ENCODE measurements around the gene CTNNBL1.

Gene CTNNBL1

DNA sequence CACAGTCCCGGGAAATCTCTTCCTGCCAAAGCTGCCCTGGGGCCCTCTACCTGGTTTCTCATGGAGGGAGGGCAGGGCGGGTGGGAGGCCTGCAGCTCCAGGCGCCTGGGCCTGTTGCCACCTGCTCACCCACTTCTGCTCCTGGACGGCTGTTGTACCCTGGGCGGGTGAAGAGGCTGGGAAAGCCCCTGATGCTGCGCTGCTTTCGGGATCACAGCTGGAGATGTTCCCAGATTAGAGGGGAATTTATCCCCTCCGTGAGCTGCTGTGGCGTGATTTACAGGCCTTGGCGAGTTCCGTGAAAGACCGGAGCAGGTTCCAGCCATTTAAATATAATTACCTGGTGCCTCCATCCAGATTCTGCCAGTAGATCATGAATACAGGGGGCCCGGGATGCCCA, 196.8 kb downstream of the CTNNBL1 start:
- Histone ChIP-seq H3K9ac (ENCODE audit: low read depth in 1 of 2, low read length in 2 of 2) (no peak overlapping the region), H3K27ac (ENCODE audit: low read depth, low read length) (no peak overlapping the region), H3K9me3 (ENCODE audit: control insufficient read depth in 1 of 2, low read length in 2 of 2) (no peaks in the 10 kb centered on the region), H3K36me3 (ENCODE audit: control insufficient read depth in 1 of 2, insufficient read depth in 2 of 2, low read length in 2 of 2) (no peaks in the 10 kb centered on the region), H3K27me3 (ENCODE audit: control insufficient read depth in 1 of 2, insufficient read depth in 2 of 2, low read length in 2 of 2) (no peaks in the 10 kb centered on the region), H3K4me1 (ENCODE audit: control insufficient read depth in 1 of 2, insufficient read depth in 2 of 2, low read length in 2 of 2) (no peaks in the 10 kb centered on the region), H3K4me3 (ENCODE audit: low read depth in 1 of 2, low read length in 2 of 2) (no peak overlapping the region)

- Histone ChIP-seq H3K4me1 (ENCODE audit: control insufficient read depth in 1 of 2, insufficient read depth in 2 of 2, low read length in 2 of 2) (no peaks in the 10 kb centered on the region), H3K9ac (ENCODE audit: low read depth in 1 of 2, low read length in 2 of 2) (no peak overlapping the region), H3K4me3 (ENCODE audit: low read depth in 1 of 2, low read length in 2 of 2) (no peak overlapping the region), H3K9me3 (ENCODE audit: control insufficient read depth in 1 of 2, low read length in 2 of 2) (no peaks in the 10 kb centered on the region), H3K36me3 (ENCODE audit: control insufficient read depth in 1 of 2, insufficient read depth in 2 of 2, low read length in 2 of 2) (no peaks in the 10 kb centered on the region), H3K27me3 (ENCODE audit: control insufficient read depth in 1 of 2, insufficient read depth in 2 of 2, low read length in 2 of 2) (no peaks in the 10 kb centered on the region), H3K27ac (ENCODE audit: low read depth, low read length) (no peak overlapping the region)
Measured at GRCh38 chr20:37892001-37892400, 198.2 kb downstream of the CTNNBL1 start.

GRCh38 chr20:37893566-37894241, 199.9 kb downstream of the CTNNBL1 start:
- Histone ChIP-seq H3K27ac (ENCODE audit: low read depth, low read length) (no peak overlapping the region), H3K4me1 (ENCODE audit: control insufficient read depth in 1 of 2, insufficient read depth in 2 of 2, low read length in 2 of 2) (no peaks in the 10 kb centered on the region), H3K4me3 (ENCODE audit: low read depth in 1 of 2, low read length in 2 of 2) (no peak overlapping the region), H3K27me3 (ENCODE audit: control insufficient read depth in 1 of 2, insufficient read depth in 2 of 2, low read length in 2 of 2) (no peaks in the 10 kb centered on the region), H3K36me3 (ENCODE audit: control insufficient read depth in 1 of 2, insufficient read depth in 2 of 2, low read length in 2 of 2) (no peaks in the 10 kb centered on the region), H3K9ac (ENCODE audit: low read depth in 1 of 2, low read length in 2 of 2) (no peak overlapping the region), H3K9me3 (ENCODE audit: control insufficient read depth in 1 of 2, low read length in 2 of 2) (no peaks in the 10 kb centered on the region)

GRCh38 chr20:37894454-37894853, 200.6 kb downstream of the CTNNBL1 start:
- no peaks in the 10 kb centered on the region for H3K36me3 ChIP-seq (ENCODE audit: control insufficient read depth in 1 of 2, insufficient read depth in 2 of 2, low read length in 2 of 2)
- H3K9me3 ChIP-seq (ENCODE audit: control insufficient read depth in 1 of 2, low read length in 2 of 2), result no peaks in the 10 kb centered on the region
- no peak overlapping the region for H3K4me3 ChIP-seq (ENCODE audit: low read depth in 1 of 2, low read length in 2 of 2)
- no peak overlapping the region for H3K27ac ChIP-seq (ENCODE audit: low read depth, low read length)
- no peak overlapping the region for H3K9ac ChIP-seq (ENCODE audit: low read depth in 1 of 2, low read length in 2 of 2)
- peaks cover 0 to 5% of the 10 kb centered on the region in 2 donors for H3K27me3 ChIP-seq (ENCODE audit: control insufficient read depth in 1 of 2, insufficient read depth in 2 of 2, low read length in 2 of 2)
- H3K4me1 ChIP-seq (ENCODE audit: control insufficient read depth in 1 of 2, insufficient read depth in 2 of 2, low read length in 2 of 2), result no peaks in the 10 kb centered on the region

- H3K27ac ChIP-seq (ENCODE audit: low read depth, low read length), result no peak overlapping the region
- peaks cover 0 to 7% of the 10 kb centered on the region in 2 donors for H3K27me3 ChIP-seq (ENCODE audit: control insufficient read depth in 1 of 2, insufficient read depth in 2 of 2, low read length in 2 of 2)
- H3K36me3 ChIP-seq (ENCODE audit: control insufficient read depth in 1 of 2, insufficient read depth in 2 of 2, low read length in 2 of 2), result no peaks in the 10 kb centered on the region
- H3K9ac ChIP-seq (ENCODE audit: low read depth in 1 of 2, low read length in 2 of 2), result no peak overlapping the region
- H3K9me3 ChIP-seq (ENCODE audit: control insufficient read depth in 1 of 2, low read length in 2 of 2), result no peaks in the 10 kb centered on the region
- no peak overlapping the region for H3K4me3 ChIP-seq (ENCODE audit: low read depth in 1 of 2, low read length in 2 of 2)
- no peaks in the 10 kb centered on the region for H3K4me1 ChIP-seq (ENCODE audit: control insufficient read depth in 1 of 2, insufficient read depth in 2 of 2, low read length in 2 of 2)
Measured at GRCh38 chr20:37895166-37895565, 201.3 kb downstream of the CTNNBL1 start.

GRCh38 chr20:37896932-37897548, 203.2 kb downstream of the CTNNBL1 start:
- Histone ChIP-seq H3K4me3 (ENCODE audit: low read depth in 1 of 2, low read length in 2 of 2) (no peak overlapping the region), H3K36me3 (ENCODE audit: control insufficient read depth in 1 of 2, insufficient read depth in 2 of 2, low read length in 2 of 2) (no peaks in the 10 kb centered on the region), H3K27me3 (ENCODE audit: control insufficient read depth in 1 of 2, insufficient read depth in 2 of 2, low read length in 2 of 2) (peaks cover 11% of the 10 kb centered on the region in 2 donors), H3K9ac (ENCODE audit: low read depth in 1 of 2, low read length in 2 of 2) (no peak overlapping the region), H3K9me3 (ENCODE audit: control insufficient read depth in 1 of 2, low read length in 2 of 2) (no peaks in the 10 kb centered on the region), H3K4me1 (ENCODE audit: control insufficient read depth in 1 of 2, insufficient read depth in 2 of 2, low read length in 2 of 2) (peaks cover 0 to 2% of the 10 kb centered on the region in 2 donors), H3K27ac (ENCODE audit: low read depth, low read length) (no peak overlapping the region)

- Histone ChIP-seq H3K4me3 (ENCODE audit: low read depth in 1 of 2, low read length in 2 of 2) (no peak overlapping the region), H3K36me3 (ENCODE audit: control insufficient read depth in 1 of 2, insufficient read depth in 2 of 2, low read length in 2 of 2) (no peaks in the 10 kb centered on the region), H3K9me3 (ENCODE audit: control insufficient read depth in 1 of 2, low read length in 2 of 2) (no peaks in the 10 kb centered on the region), H3K27me3 (ENCODE audit: control insufficient read depth in 1 of 2, insufficient read depth in 2 of 2, low read length in 2 of 2) (peaks cover 15 to 16% of the 10 kb centered on the region in 2 donors), H3K27ac (ENCODE audit: low read depth, low read length) (no peak overlapping the region), H3K4me1 (ENCODE audit: control insufficient read depth in 1 of 2, insufficient read depth in 2 of 2, low read length in 2 of 2) (peaks cover 0 to 6% of the 10 kb centered on the region in 2 donors), H3K9ac (ENCODE audit: low read depth in 1 of 2, low read length in 2 of 2) (no peak overlapping the region)
Measured at GRCh38 chr20:37898233-37899104, 204.6 kb downstream of the CTNNBL1 start.

DNA sequence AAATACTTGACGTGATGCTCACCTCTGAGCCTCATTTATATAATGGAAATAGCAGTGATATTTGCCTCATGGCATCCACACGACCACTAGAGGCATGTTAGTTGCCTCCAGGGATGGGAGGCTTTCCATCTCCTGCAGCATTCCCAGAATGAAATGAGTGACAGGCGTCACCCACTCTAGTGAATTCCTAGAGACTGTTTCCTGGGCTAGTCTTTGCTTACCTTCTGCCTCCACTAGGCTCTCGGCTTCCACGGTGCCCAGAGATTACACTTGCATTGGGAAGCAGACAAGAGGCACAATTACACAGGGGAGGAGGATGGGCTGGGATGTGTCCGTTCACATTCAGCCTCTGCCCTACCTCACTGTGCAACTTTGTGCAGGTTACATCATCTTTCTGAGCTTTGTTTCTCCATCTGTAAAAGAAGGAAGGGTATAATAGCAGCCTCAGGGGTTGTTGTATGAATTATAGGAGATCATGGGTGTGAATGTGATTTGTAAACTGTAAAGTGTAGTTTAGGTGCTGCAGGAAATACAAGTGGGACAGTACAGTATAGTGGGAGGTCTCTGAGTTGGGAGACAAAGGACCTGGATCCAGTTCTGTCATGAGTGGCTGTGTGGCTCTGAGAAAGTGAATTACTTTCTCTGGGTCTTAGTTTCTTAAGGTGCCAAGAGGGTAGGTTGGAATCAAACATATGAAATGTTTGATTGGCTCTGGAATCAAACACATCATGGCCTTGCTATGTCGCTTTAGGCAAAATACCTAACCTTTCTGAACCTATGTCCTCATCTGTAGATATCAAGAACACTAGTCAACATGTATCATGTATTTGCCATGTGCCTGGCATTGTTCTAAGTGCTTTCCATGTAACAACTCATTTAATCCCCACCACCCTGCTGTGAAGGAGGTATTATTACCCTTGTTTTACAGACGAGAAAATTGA, 205.5 kb downstream of the CTNNBL1 start:
- Histone ChIP-seq H3K27ac (ENCODE audit: low read depth, low read length) (no peak overlapping the region), H3K36me3 (ENCODE audit: control insufficient read depth in 1 of 2, insufficient read depth in 2 of 2, low read length in 2 of 2) (no peaks in the 10 kb centered on the region), H3K9ac (ENCODE audit: low read depth in 1 of 2, low read length in 2 of 2) (no peak overlapping the region), H3K4me3 (ENCODE audit: low read depth in 1 of 2, low read length in 2 of 2) (no peak overlapping the region), H3K9me3 (ENCODE audit: control insufficient read depth in 1 of 2, low read length in 2 of 2) (no peaks in the 10 kb centered on the region), H3K27me3 (ENCODE audit: control insufficient read depth in 1 of 2, insufficient read depth in 2 of 2, low read length in 2 of 2) (peaks cover 21 to 25% of the 10 kb centered on the region in 2 donors), H3K4me1 (ENCODE audit: control insufficient read depth in 1 of 2, insufficient read depth in 2 of 2, low read length in 2 of 2) (peaks cover 0 to 6% of the 10 kb centered on the region in 2 donors)

DNA sequence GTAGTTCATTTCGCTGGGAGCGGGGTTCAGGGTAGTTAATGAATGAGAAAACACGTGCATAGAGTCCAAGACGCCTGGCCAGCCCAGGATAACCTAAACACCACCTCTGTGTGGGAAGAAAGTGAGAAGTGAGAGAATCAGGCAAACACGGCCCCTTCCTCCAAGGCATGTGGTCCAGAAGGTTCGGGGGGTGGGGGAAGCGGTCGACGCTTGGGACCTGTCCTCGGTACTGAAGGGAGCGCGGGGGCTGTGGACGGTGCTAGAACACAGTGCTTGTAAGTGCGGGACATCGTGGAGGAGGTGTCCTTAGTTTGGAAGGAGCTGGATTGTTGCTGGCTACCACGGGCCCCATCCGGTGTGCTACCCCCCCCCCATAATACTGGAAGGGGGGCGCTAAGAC, 207.4 kb downstream of the CTNNBL1 start:
- H3K4me3 ChIP-seq (ENCODE audit: low read depth in 1 of 2, low read length in 2 of 2), result no peak overlapping the region
- peaks cover 0 to 6% of the 10 kb centered on the region in 2 donors for H3K4me1 ChIP-seq (ENCODE audit: control insufficient read depth in 1 of 2, insufficient read depth in 2 of 2, low read length in 2 of 2)
- H3K36me3 ChIP-seq (ENCODE audit: control insufficient read depth in 1 of 2, insufficient read depth in 2 of 2, low read length in 2 of 2), result no peaks in the 10 kb centered on the region
- H3K9ac ChIP-seq (ENCODE audit: low read depth in 1 of 2, low read length in 2 of 2), result no peak overlapping the region
- H3K27ac ChIP-seq (ENCODE audit: low read depth, low read length), result no peak overlapping the region
- peaks cover 35 to 41% of the 10 kb centered on the region in 2 donors for H3K27me3 ChIP-seq (ENCODE audit: control insufficient read depth in 1 of 2, insufficient read depth in 2 of 2, low read length in 2 of 2)
- no peaks in the 10 kb centered on the region for H3K9me3 ChIP-seq (ENCODE audit: control insufficient read depth in 1 of 2, low read length in 2 of 2)

All from duodenal mucosa (tissue), 2 donors.